Neuronal stem cell (in vitro differentiated cells): ENCODE data around the gene GRM4.

Source experiments
- DNase-seq: peaks from one replicate; pipeline ENCODE4 v3.0.0-alpha.2; 2013; ENCODE audit warnings: low spot score
- H2AFZ ChIP-seq: one replicate; pipeline ENCODE4 v1.6.1; 2013; ENCODE audit warnings: mild to moderate bottlenecking, low read length, inconsistent platforms
- H2AK5ac ChIP-seq: 2 replicates; pipeline ENCODE4 v1.6.1; 2013; ENCODE audit warnings: low read depth, mild to moderate bottlenecking, inconsistent platforms, low read length, moderate library complexity, mixed read lengths
- H2BK120ac ChIP-seq: 2 replicates; pipeline ENCODE4 v1.6.1; 2013; ENCODE audit warnings: low read depth, mild to moderate bottlenecking, inconsistent platforms, low read length, moderate library complexity, mixed read lengths
- H2BK12ac ChIP-seq: one replicate; pipeline ENCODE4 v1.6.1; 2013; ENCODE audit warnings: low read length, inconsistent platforms
- H2BK15ac ChIP-seq: 2 replicates; pipeline ENCODE4 v1.6.1; 2013; ENCODE audit warnings: mild to moderate bottlenecking, low read length, inconsistent platforms, mixed read lengths
- H2BK5ac ChIP-seq: one replicate; pipeline ENCODE4 v1.6.1; 2013; ENCODE audit warnings: inconsistent platforms, mild to moderate bottlenecking, low read length, moderate library complexity
- H3K14ac ChIP-seq: one replicate; pipeline ENCODE4 v1.6.1; 2013; ENCODE audit warnings: low read length, inconsistent platforms
- H3K18ac ChIP-seq: 2 replicates; pipeline ENCODE4 v1.6.1; 2013; ENCODE audit warnings: low read length, inconsistent platforms
- H3K23ac ChIP-seq: 2 replicates; pipeline ENCODE4 v1.6.1; 2013; ENCODE audit warnings: low read depth, mild to moderate bottlenecking, mixed read lengths, low read length, inconsistent platforms; ENCODE audit not compliant: poor library complexity
- H3K27ac ChIP-seq: replicated peaks from 3 replicates; pipeline ENCODE4 v1.5.1; 2013; ENCODE audit warnings: low read length, inconsistent platforms
- H3K27me3 ChIP-seq, 3 experiments: 2 replicates each; pipeline ENCODE4 v1.6.1; 2013; ENCODE audit warnings: low read length in 3 of 3, mild to moderate bottlenecking in 2 of 3, inconsistent platforms in 1 of 3, low read depth in 1 of 3, mixed read lengths in 1 of 3, moderate library complexity in 1 of 3; ENCODE audit not compliant: control insufficient read depth in 3 of 3, insufficient read depth in 3 of 3
- H3K36me3 ChIP-seq, 2 donors: replicated peaks in 1 of 2; 2 replicates each; pipeline ENCODE4 v1.6.1; 2013; ENCODE audit warnings: low read length in 2 of 2; ENCODE audit not compliant: control insufficient read depth in 2 of 2, insufficient read depth in 2 of 2
- H3K4ac ChIP-seq: 2 replicates; pipeline ENCODE4 v1.6.1; 2013; ENCODE audit warnings: inconsistent platforms, mild to moderate bottlenecking, low read length, moderate library complexity
- H3K4me1 ChIP-seq, 2 donors: 1 replicate in 1 of 2; 2 replicates in 1 of 2; pipeline ENCODE4 v1.6.1; 2013; ENCODE audit warnings: low read length in 2 of 2, low read depth in 1 of 2; ENCODE audit not compliant: control insufficient read depth in 2 of 2, insufficient read depth in 1 of 2
- H3K4me2 ChIP-seq: one replicate; pipeline ENCODE4 v1.6.1; 2013; ENCODE audit warnings: mild to moderate bottlenecking, low read length, inconsistent platforms; ENCODE audit not compliant: insufficient read depth, poor library complexity, severe bottlenecking
- H3K4me3 ChIP-seq, 2 donors: 2 replicates each; pipeline ENCODE4 v1.5.1; 2013; ENCODE audit warnings: low read length in 2 of 2, mild to moderate bottlenecking in 2 of 2, inconsistent platforms in 1 of 2, moderate library complexity in 1 of 2
- H3K79me1 ChIP-seq: one replicate; pipeline ENCODE4 v1.6.1; 2013; ENCODE audit warnings: low read depth, mild to moderate bottlenecking, inconsistent platforms, low read length, moderate library complexity
- H3K9ac ChIP-seq: one replicate; pipeline ENCODE4 v1.6.1; 2013; ENCODE audit warnings: mild to moderate bottlenecking, low read depth, low read length, inconsistent platforms; ENCODE audit not compliant: poor library complexity
- H3K9me3 ChIP-seq, 2 donors: replicated peaks in 1 of 2; 2 replicates each; pipeline versions ENCODE3 to v1.6.1; 2013; ENCODE audit warnings: low read length in 2 of 2, mild to moderate bottlenecking in 2 of 2, inconsistent platforms in 1 of 2, low read depth in 1 of 2, mixed read lengths in 1 of 2, moderate library complexity in 1 of 2; ENCODE audit not compliant: control insufficient read depth in 2 of 2, insufficient read depth in 1 of 2
- H4K8ac ChIP-seq: one replicate; pipeline ENCODE4 v1.6.1; 2013; ENCODE audit warnings: low read depth, mild to moderate bottlenecking, inconsistent platforms, low read length, moderate library complexity
- H4K91ac ChIP-seq: one replicate; pipeline ENCODE4 v1.6.1; 2013; ENCODE audit warnings: low read length, low read depth, mild to moderate bottlenecking, inconsistent platforms; ENCODE audit not compliant: poor library complexity
- WGBS, 2 donors: extraction: QIAGEN DNeasy Blood & Tissue Kit; methylation state at CpG; one replicate each; pipeline ENCODE4 v1.1.7; 2013; ENCODE audit warnings: missing lambda C conversion rate in 2 of 2, mixed read lengths in 1 of 2; ENCODE audit not compliant: insufficient read length in 2 of 2, insufficient replicate concordance in 1 of 2; ENCODE audit errors: extremely low coverage in 2 of 2; 5-methylcytosine and 5-hydroxymethylcytosine counted together

GRM4 gene

GRCh38 chr6:33977606-33978411, 168.1 kb downstream of the GRM4 start:
- Histone ChIP-seq H3K14ac (no peak overlapping the region), H2BK15ac (no peak overlapping the region), H3K27ac (no peak overlapping the region), H3K36me3 (no peaks in the 10 kb centered on the region), H3K9ac (no peak overlapping the region), H3K4me2 (no peak overlapping the region), H3K9me3 (no peaks in the 10 kb centered on the region), H3K79me1 (no peaks in the 10 kb centered on the region), H3K4me3 (no peak overlapping the region), H2AFZ (no peak overlapping the region), H2AK5ac (peak overlapping the region; percentile 29), H3K23ac (peak overlapping the region; percentile 20), H3K4me1 (peaks cover 0 to 2% of the 10 kb centered on the region in 2 donors), H4K8ac (no peak overlapping the region), H4K91ac (no peak overlapping the region), H3K27me3 (peaks cover 0 to 14% (median 9%) of the 10 kb centered on the region in 3 experiments), H2BK5ac (no peak overlapping the region), H2BK12ac (no peak overlapping the region), H3K4ac (no peak overlapping the region), H2BK120ac (no peak overlapping the region), H3K18ac (peak overlapping the region; percentile 11)
- no peak for DNase-seq
- WGBS, 2 donors: no CpG with 5 or more reads among the region's 15 CpGs

GRCh38 chr6:33976437-33977360, 169.2 kb downstream of the GRM4 start:
- Histone ChIP-seq H3K79me1 (no peaks in the 10 kb centered on the region), H4K91ac (no peak overlapping the region), H2BK12ac (no peak overlapping the region), H3K4ac (no peak overlapping the region), H3K36me3 (no peaks in the 10 kb centered on the region), H4K8ac (no peak overlapping the region), H3K4me3 (no peak overlapping the region), H2AFZ (no peak overlapping the region), H3K18ac (peak overlapping the region; percentile 81), H3K9ac (no peak overlapping the region), H3K27me3 (peaks cover 0 to 14% (median 9%) of the 10 kb centered on the region in 3 experiments), H3K27ac (no peak overlapping the region), H3K9me3 (peaks cover 0 to 2% of the 10 kb centered on the region in 2 donors), H3K4me1 (peaks cover 0 to 2% of the 10 kb centered on the region in 2 donors), H3K14ac (no peak overlapping the region), H3K23ac (no peak overlapping the region), H2BK15ac (peak overlapping the region; percentile 79), H2BK120ac (no peak overlapping the region), H2BK5ac (no peak overlapping the region), H3K4me2 (no peak overlapping the region), H2AK5ac (no peak overlapping the region)
- WGBS, 2 donors: no CpG with 5 or more reads among the region's 9 CpGs
- DNase-seq: no peak

GRCh38 chr6:33975661-33976436, 170.0 kb downstream of the GRM4 start:
- peak overlapping the region; percentile 81 for H3K18ac ChIP-seq
- H2AK5ac ChIP-seq: peak overlapping the region; percentile 88
- no peak overlapping the region for H2BK5ac ChIP-seq
- H3K4me2 ChIP-seq: peak overlapping the region; percentile 38
- peaks cover 0 to 2% of the 10 kb centered on the region in 2 donors for H3K9me3 ChIP-seq
- no peaks in the 10 kb centered on the region for H3K79me1 ChIP-seq
- H2BK120ac ChIP-seq: no peak overlapping the region
- H3K27me3 ChIP-seq: peaks cover 0 to 14% (median 9%) of the 10 kb centered on the region in 3 experiments
- H4K8ac ChIP-seq: no peak overlapping the region
- H2BK12ac ChIP-seq: no peak overlapping the region
- H3K27ac ChIP-seq: no peak overlapping the region
- H3K4me1 ChIP-seq: peaks cover 0 to 2% of the 10 kb centered on the region in 2 donors
- H3K36me3 ChIP-seq: no peaks in the 10 kb centered on the region
- H4K91ac ChIP-seq: no peak overlapping the region
- no CpG with 5 or more reads among the region's 44 CpGs for WGBS, 2 donors
- no peak overlapping the region for H3K4me3 ChIP-seq
- H3K14ac ChIP-seq: no peak overlapping the region
- H3K23ac ChIP-seq: no peak overlapping the region
- H3K4ac ChIP-seq: no peak overlapping the region
- H3K9ac ChIP-seq: no peak overlapping the region
- no peak overlapping the region for H2AFZ ChIP-seq
- peak overlapping the region; percentile 79 for H2BK15ac ChIP-seq
- DNase-seq: peak; percentile 18
